ENCODE measurements around the gene PLS3.

The PLS3 gene

GRCh38 chrX:115650916-115651315 is 89.9 kb downstream of the PLS3 start:
- TF ChIP-seq ZNF274 (IDR thresholded peaks at IDR 0.05; ENCODE audit: low read depth, low read length) = no peak
- no peak overlapping the region for H3K4me3 ChIP-seq (ENCODE audit: low read length)

GRCh38 chrX:115652221-115652620 is 91.2 kb downstream of the PLS3 start:
- no peak for TF ChIP-seq ZNF274 (IDR thresholded peaks at IDR 0.05; ENCODE audit: low read depth, low read length)
- H3K4me3 ChIP-seq (ENCODE audit: low read length) = no peak overlapping the region

GRCh38 chrX:115665122-115665521 is 104.1 kb downstream of the PLS3 start:
- TF ChIP-seq ZNF274 (IDR thresholded peaks at IDR 0.05; ENCODE audit: low read depth, low read length) = no peak
- no peak overlapping the region for H3K4me3 ChIP-seq (ENCODE audit: low read length)

GRCh38 chrX:115679460-115679859 is 118.5 kb downstream of the PLS3 start:
- TF ChIP-seq ZNF274 (IDR thresholded peaks at IDR 0.05; ENCODE audit: low read depth, low read length) = no peak

GRCh38 chrX:115687595-115687994 is 126.6 kb downstream of the PLS3 start:
- TF ChIP-seq ZNF274 (IDR thresholded peaks at IDR 0.05; ENCODE audit: low read depth, low read length) = no peak
- no peak overlapping the region for H3K4me3 ChIP-seq (ENCODE audit: low read length)

More at GRCh38 chrX:115679460-115679859, 118.5 kb downstream of the PLS3 start:
- no peak overlapping the region for H3K4me3 ChIP-seq (ENCODE audit: low read length)

GRCh38 chrX:115689931-115690330 is 129.0 kb downstream of the PLS3 start:
- no peak for TF ChIP-seq ZNF274 (IDR thresholded peaks at IDR 0.05; ENCODE audit: low read depth, low read length)
- no peak overlapping the region for H3K4me3 ChIP-seq (ENCODE audit: low read length)

GRCh38 chrX:115690511-115691216 is 129.7 kb downstream of the PLS3 start:
- no peak overlapping the region for H3K4me3 ChIP-seq (ENCODE audit: low read length)

GRCh38 chrX:115693476-115693875 is 132.5 kb downstream of the PLS3 start:
- no peak overlapping the region for H3K4me3 ChIP-seq (ENCODE audit: low read length)
- TF ChIP-seq ZNF274 (IDR thresholded peaks at IDR 0.05; ENCODE audit: low read depth, low read length) = no peak

More at GRCh38 chrX:115690511-115691216, 129.7 kb downstream of the PLS3 start:
- no peak for TF ChIP-seq ZNF274 (IDR thresholded peaks at IDR 0.05; ENCODE audit: low read depth, low read length)

- TF ChIP-seq ZNF274 (IDR thresholded peaks at IDR 0.05; ENCODE audit: low read depth, low read length) = no peak
Measured at GRCh38 chrX:115694028-115694427, 133.1 kb downstream of the PLS3 start.

GRCh38 chrX:115696039-115696438 is 135.1 kb downstream of the PLS3 start:
- no peak for TF ChIP-seq ZNF274 (IDR thresholded peaks at IDR 0.05; ENCODE audit: low read depth, low read length)
- no peak overlapping the region for H3K4me3 ChIP-seq (ENCODE audit: low read length)

More at GRCh38 chrX:115694028-115694427, 133.1 kb downstream of the PLS3 start:
- H3K4me3 ChIP-seq (ENCODE audit: low read length) = no peak overlapping the region

GRCh38 chrX:115696939-115697338 is 136.0 kb downstream of the PLS3 start:
- TF ChIP-seq ZNF274 (IDR thresholded peaks at IDR 0.05; ENCODE audit: low read depth, low read length) = no peak

GRCh38 chrX:115697806-115698205 is 136.8 kb downstream of the PLS3 start:
- TF ChIP-seq ZNF274 (IDR thresholded peaks at IDR 0.05; ENCODE audit: low read depth, low read length) = no peak
- no peak overlapping the region for H3K4me3 ChIP-seq (ENCODE audit: low read length)

More at GRCh38 chrX:115696939-115697338, 136.0 kb downstream of the PLS3 start:
- H3K4me3 ChIP-seq (ENCODE audit: low read length) = no peak overlapping the region
